ENCODE measurements around the gene NKD2.

DNA sequence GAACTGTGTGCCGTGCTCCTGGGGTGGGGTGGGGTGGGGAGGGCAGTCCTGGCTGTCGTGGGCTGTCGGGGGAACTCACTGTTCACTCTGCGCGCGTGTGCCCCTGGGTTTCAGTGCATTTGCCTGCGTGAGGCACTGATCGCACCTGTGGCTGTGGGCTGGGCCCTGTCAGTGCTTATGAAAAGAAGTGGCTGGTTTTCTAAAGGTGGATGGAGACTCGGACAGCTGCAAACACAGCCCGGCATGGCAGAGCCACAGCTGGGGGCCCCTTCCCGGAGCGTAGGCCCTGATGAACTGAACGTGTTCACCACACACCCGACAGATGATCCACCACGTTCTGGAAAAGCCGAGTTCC is 42.7 kb downstream of the NKD2 start:
- TF ChIP-seq, protein P1, sequence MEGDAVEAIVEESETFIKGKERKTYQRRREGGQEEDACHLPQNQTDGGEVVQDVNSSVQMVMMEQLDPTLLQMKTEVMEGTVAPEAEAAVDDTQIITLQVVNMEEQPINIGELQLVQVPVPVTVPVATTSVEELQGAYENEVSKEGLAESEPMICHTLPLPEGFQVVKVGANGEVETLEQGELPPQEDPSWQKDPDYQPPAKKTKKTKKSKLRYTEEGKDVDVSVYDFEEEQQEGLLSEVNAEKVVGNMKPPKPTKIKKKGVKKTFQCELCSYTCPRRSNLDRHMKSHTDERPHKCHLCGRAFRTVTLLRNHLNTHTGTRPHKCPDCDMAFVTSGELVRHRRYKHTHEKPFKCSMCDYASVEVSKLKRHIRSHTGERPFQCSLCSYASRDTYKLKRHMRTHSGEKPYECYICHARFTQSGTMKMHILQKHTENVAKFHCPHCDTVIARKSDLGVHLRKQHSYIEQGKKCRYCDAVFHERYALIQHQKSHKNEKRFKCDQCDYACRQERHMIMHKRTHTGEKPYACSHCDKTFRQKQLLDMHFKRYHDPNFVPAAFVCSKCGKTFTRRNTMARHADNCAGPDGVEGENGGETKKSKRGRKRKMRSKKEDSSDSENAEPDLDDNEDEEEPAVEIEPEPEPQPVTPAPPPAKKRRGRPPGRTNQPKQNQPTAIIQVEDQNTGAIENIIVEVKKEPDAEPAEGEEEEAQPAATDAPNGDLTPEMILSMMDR (IDR thresholded peaks at IDR 0.05) = no peak
- TF ChIP-seq ZFX (IDR thresholded peaks at IDR 0.05; ENCODE audit: borderline replicate concordance) = no peak
